Measurements from ENCODE around the gene TBC1D2B. TPM values are rescaled to one million over a fixed set of nuclear protein-coding genes. Genes with fewer than 3 reads are reported as not detected.

TBC1D2B gene
- total RNA-seq, 1 experiment from 2014 or later = 13.9 TPM

DNA sequence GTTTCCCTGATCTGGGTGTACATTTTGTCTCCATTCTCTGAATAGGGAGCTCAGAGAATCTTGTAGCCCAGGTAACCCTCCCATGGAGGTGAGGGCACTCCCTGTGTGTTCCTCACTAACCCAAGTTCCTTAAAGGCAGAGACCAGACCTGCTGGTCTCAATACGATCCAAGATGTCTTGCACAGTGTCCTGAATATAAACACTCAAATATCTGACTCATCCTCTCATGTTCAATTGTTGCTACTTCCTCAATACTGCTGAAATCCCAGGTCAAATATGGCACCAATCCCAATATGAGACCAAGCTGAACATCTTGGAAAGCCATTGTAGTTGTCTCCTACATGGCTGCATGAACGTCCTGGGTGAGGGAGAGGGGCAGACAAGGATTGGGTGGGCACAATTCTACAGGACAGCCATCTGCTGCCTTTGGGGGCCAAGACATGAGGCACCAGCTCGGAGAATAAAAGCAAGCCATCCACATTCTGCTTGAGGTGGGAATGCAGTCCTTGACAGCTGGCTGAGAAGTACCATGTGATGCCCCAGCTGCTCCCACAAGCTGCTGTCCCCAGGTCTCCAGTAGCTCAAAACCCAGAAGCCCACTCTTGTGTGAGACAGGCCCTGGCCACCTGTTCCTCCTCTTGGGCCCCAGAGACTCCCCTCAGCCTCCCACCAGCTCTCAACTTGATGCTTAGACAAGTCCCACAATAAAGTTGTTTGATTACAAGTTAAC is 18.2 kb downstream of the TBC1D2B start:
- in situ Hi-C loops (cut with HindIII; ENCODE audit: low sequenced_read_pairs) = no loop called here

GRCh38 chr15:78058401-78058935 is 19.0 kb downstream of the TBC1D2B start:
- DNase-seq (ENCODE audit: low spot score) = no peak
- in situ Hi-C loops (cut with HindIII; ENCODE audit: low sequenced_read_pairs) = no loop called here

More for the DNA sequence above, 18.2 kb downstream of the TBC1D2B start:
- no peak for DNase-seq (ENCODE audit: low spot score)

DNA sequence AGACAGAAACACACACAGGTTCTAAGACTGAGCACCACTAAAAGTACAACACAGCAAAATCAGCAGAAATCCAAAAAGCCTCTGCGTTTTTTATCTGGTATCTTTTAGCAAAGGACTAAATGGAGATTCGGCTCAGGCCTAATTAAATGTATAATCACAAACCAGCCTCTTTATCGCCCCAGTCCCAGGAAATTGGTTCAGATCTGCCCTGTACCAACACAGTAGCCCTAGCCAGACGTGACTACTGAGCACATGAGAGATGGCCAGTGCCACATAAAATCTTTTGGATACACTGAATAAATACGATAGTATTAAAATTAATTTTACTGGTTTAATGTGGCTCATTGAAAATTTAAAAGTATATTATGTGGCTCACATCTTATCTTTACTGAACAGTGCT is 19.7 kb downstream of the TBC1D2B start:
- in situ Hi-C loops (cut with HindIII; ENCODE audit: low sequenced_read_pairs) = no loop called here
- no peak for DNase-seq (ENCODE audit: low spot score)

DNA sequence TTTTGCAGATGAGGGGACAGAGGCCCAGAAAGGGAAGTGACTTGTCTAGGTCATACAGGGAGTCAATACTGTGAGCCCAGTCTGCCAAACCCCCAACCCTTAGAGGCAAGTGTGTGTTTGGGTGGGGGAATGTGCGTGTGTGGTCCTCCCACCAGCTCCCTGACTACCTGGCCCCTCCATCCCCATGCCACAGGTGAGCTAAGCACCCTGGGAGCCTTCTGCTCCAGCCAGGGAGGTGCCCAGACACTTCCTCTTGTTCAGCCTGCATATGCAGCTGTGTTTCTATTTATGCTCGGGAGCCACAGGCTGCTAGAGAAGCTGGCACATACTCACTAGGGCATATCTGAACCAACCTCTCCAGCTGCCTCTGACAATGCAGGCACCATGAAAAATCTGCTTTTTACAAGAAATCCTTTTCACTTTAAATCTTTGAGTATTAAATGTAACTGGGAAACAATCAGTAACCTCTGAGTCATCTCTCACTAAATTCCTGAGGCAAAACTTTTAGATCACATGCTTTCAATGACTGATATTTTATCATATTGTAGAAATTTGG is 20.7 kb downstream of the TBC1D2B start:
- in situ Hi-C loops (cut with HindIII; ENCODE audit: low sequenced_read_pairs) = no loop called here
- DNase-seq (ENCODE audit: low spot score) = no peak

GRCh38 chr15:78055919-78056713 is 21.4 kb downstream of the TBC1D2B start:
- no peak for DNase-seq (ENCODE audit: low spot score)
- in situ Hi-C loops (cut with HindIII; ENCODE audit: low sequenced_read_pairs) = no loop called here

- peak; percentile 63 for DNase-seq (ENCODE audit: low spot score)
- in situ Hi-C loops (cut with HindIII; ENCODE audit: low sequenced_read_pairs) = no loop called here
These were observed 22.5 kb downstream of the TBC1D2B start for GRCh38 chr15:78054966-78055365.

- no peak for DNase-seq (ENCODE audit: low spot score)
- in situ Hi-C loops (cut with HindIII; ENCODE audit: low sequenced_read_pairs) = no loop called here
These were observed 23.0 kb downstream of the TBC1D2B start for GRCh38 chr15:78054518-78054917.

GRCh38 chr15:78052545-78052944 is 25.0 kb downstream of the TBC1D2B start:
- DNase-seq (ENCODE audit: low spot score) = no peak
- in situ Hi-C loops (cut with HindIII; ENCODE audit: low sequenced_read_pairs) = no loop called here

DNA sequence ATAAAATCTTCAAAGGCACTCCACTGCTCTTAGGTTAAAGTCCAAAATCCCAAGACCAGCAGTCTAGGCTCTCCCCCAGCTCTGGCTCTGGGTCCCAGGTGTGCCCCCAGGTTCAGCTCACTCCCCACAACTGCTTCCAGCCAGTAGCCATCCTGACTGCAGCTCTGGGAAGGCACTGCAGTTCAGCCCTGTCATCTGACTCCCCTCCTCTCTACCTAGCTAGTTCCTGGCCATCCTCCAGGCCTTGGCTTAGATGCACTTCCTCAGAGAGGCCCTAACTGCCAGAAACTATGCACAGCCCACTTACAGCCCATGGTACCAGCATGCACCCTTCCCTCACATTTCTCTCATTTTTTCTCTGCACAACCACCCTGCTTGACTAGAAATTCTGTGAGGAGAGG is 25.5 kb downstream of the TBC1D2B start:
- peak; percentile 79 for DNase-seq (ENCODE audit: low spot score)
- in situ Hi-C loops (cut with HindIII; ENCODE audit: low sequenced_read_pairs) = no loop called here

GRCh38 chr15:78051596-78051995 is 25.9 kb downstream of the TBC1D2B start:
- in situ Hi-C loops (cut with HindIII; ENCODE audit: low sequenced_read_pairs) = no loop called here
- DNase-seq (ENCODE audit: low spot score) = no peak

DNA sequence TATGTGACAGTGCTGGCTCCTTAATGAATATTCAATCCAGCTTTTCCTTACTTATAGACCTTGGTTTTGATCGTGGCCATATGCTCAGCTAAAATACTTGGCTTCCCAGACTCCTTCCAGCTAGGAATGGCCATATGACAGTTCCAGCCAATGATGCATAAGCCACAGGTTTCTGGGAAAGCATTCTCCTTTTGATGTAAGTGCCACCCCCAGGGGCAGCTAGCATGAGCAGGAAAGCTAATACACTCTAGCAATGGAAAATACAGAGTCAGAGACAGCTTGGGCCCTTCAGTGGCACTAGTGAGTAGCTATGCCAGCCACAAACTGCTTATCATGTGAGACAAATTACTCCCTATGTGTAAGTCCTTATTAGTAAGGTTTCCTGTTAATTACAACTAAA is 26.7 kb downstream of the TBC1D2B start:
- in situ Hi-C loops (cut with HindIII; ENCODE audit: low sequenced_read_pairs) = no loop called here
- no peak for DNase-seq (ENCODE audit: low spot score)

GRCh38 chr15:78050441-78050809 is 27.1 kb downstream of the TBC1D2B start:
- DNase-seq (ENCODE audit: low spot score) = no peak
- in situ Hi-C loops (cut with HindIII; ENCODE audit: low sequenced_read_pairs) = no loop called here

DNA sequence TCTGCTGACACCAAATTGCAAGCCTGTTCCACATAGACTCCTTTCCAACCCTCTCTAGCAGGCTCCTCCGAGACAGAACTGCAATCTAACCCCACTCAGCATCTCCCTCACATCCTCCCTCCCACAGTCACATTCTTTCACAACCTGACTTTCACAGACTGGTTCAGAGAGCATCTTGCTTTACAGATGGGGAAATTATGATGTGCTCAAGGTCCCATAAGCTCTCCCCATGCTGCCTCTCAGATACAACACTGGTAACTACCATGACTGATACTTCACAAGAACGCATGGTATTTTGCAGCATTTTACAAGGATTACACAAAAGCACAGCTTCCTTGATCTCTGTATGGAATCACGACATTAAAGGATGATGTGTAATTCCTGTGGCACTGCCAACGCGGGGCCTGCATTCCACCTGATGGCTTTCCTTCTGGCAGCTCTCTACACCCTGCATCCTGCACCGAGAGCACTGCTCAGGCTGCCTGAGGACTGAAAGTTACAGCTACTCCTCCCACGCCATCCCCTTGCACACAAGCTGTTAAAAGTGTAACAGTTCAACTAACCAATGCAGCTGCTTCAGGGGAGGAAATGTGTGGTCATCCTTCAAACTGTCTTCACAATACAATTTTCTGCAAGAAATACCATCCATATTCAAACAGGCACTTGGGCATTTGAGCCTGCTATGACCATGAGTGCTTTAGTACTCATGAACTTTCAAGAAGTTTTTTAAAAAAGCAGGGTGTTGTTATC is 27.6 kb downstream of the TBC1D2B start:
- in situ Hi-C loops (cut with HindIII; ENCODE audit: low sequenced_read_pairs) = no loop called here
- no peak for DNase-seq (ENCODE audit: low spot score)

GRCh38 chr15:78048628-78048920 is 28.9 kb downstream of the TBC1D2B start:
- no peak for DNase-seq (ENCODE audit: low spot score)
- in situ Hi-C loops (cut with HindIII; ENCODE audit: low sequenced_read_pairs) = no loop called here

- no peak for DNase-seq (ENCODE audit: low spot score)
- in situ Hi-C loops (cut with HindIII; ENCODE audit: low sequenced_read_pairs) = no loop called here
These were observed 29.5 kb downstream of the TBC1D2B start for GRCh38 chr15:78047761-78048627.

- in situ Hi-C loops (cut with HindIII; ENCODE audit: low sequenced_read_pairs) = no loop called here
- DNase-seq (ENCODE audit: low spot score) = no peak
These were observed 30.6 kb downstream of the TBC1D2B start for GRCh38 chr15:78046796-78047341.

GRCh38 chr15:78045189-78045588 is 32.3 kb downstream of the TBC1D2B start:
- in situ Hi-C loops (cut with HindIII; ENCODE audit: low sequenced_read_pairs) = no loop called here
- no peak for DNase-seq (ENCODE audit: low spot score)

DNA sequence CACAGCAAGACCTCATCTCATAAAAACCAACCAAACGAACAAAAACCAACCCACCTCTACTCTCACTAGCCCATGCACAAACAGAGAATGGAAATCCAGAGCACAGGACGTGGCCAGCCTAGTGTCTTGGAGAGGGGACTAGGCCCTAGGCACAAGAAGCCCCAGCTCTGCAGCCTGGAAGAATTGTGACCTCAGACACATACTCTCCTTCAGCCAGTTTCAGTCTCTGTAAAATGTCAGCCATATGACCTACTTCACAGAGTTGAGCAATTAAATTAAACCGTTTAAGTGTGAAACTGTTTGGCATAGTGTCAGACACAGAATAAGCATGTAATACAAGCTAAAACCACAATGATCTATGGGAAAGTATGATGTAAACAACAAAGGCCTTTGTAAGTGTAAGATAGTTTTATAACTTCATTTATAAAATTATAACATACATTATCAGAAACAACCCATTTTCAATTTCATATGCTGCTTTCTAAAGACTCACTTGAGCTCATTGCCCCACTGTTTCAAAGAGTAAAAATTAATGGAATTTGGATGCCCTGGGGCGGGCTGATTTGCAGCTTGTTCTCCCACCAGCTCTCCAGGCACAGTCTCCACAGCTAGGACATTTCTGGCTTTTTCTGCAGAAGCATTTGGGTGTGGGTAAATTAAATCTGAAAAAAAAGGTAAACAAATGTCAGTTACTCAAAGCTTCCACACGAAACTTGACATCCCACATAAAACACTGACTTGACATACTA is 32.9 kb downstream of the TBC1D2B start:
- no peak for DNase-seq (ENCODE audit: low spot score)
- in situ Hi-C loops (cut with HindIII; ENCODE audit: low sequenced_read_pairs) = no loop called here
